GM12874 (cell line): ENCODE results near the gene MORN5.

Experiments
- CTCF ChIP-seq: IDR thresholded peaks from 2 replicates; pipeline ENCODE4 v1.5.1; 2011; ENCODE audit warnings: low read depth, mild to moderate bottlenecking, control low read depth, low read length, moderate library complexity; ENCODE audit not compliant: insufficient read depth

MORN5 gene

GRCh38 chr9:122159026-122159924 is at the start of gene MORN5, which contains the start of gene NDUFA8:
MORN5 (plus strand) TSS chr9:122159908; CDS start chr9:122159973, 65 bp downstream.
NDUFA8 (minus strand) TSS chr9:122159779; CDS start chr9:122159677, 102 bp downstream.
- TF ChIP-seq CTCF: 0 out of 2 replicates have a peak, but pooled peaks have one; percentile 7

GRCh38 chr9:122110100-122110833 is 49.4 kb upstream of the MORN5 start:
- no peak for TF ChIP-seq CTCF

- TF ChIP-seq CTCF: no peak
Measured at GRCh38 chr9:122111413-122112085, 48.2 kb upstream of the MORN5 start.

- no peak for TF ChIP-seq CTCF
Measured at GRCh38 chr9:122112238-122112637, 47.5 kb upstream of the MORN5 start.

GRCh38 chr9:122113574-122113973 is 46.1 kb upstream of the MORN5 start:
- no peak for TF ChIP-seq CTCF

- TF ChIP-seq CTCF: no peak
Measured at GRCh38 chr9:122115176-122116035, 44.3 kb upstream of the MORN5 start.
